SH-SY5Y (cell line): Measurements from ENCODE around the gene MTURN.

ENCODE experiments used
- GATA2 ChIP-seq: IDR thresholded peaks from 2 replicates; pipeline ENCODE4 v1.6.1; 2011; ENCODE audit warnings: mild to moderate bottlenecking, low read depth, low read length
- GATA3 ChIP-seq: IDR thresholded peaks from 2 replicates; pipeline ENCODE4 v1.6.1; 2011; ENCODE audit warnings: low read depth, mild to moderate bottlenecking, low read length, moderate library complexity

DNA sequence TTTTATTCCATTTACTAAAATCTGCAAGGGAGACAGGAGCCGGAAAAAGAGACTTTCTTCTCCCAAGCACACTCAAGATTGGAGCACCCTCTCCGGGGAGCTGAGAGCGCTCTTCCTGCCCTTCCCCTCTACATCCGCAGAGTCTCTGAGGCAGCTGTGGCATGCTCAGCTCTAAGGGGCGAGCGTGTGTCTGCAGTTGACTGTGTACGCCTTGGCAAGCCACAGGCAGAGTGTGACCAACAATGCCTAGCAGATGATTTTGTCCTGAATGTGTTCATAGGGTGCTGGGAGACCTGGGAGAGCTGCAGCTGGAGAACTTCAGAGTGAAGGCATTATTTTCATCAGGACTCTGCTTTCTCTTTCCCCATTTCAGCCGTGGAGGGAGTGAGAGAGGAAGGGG is 20.7 kb downstream of the MTURN start:
- no peak for TF ChIP-seq GATA3
- TF ChIP-seq GATA2: no peak
